PFSK-1 (cell line): Measurements from ENCODE around the gene FMNL1.
A peak's percentile ranks its signal among the peaks of the same experiment; 100 is the strongest.

ENCODE experiments used
- FOXP2 ChIP-seq: optimal IDR thresholded peaks from 2 replicates; pipeline ENCODE3; 2011; ENCODE audit warnings: borderline replicate concordance, control low read depth, inconsistent platforms; ENCODE audit not compliant: insufficient read depth; ENCODE audit errors: extremely low read length, extremely low read depth
- POLR2AphosphoS5 ChIP-seq: IDR thresholded peaks from 2 replicates; pipeline ENCODE4 v1.6.1; 2012; ENCODE audit warnings: low read depth, mild to moderate bottlenecking, control low read depth, low read length, moderate library complexity
- REST ChIP-seq, 2 experiments: IDR thresholded peaks; 2 replicates each; pipeline versions ENCODE4 v1.6.1 to v1.8.0; 2011 to 2012; ENCODE audit warnings: low read depth in 2 of 2, low read length in 2 of 2, control low read depth in 1 of 2, inconsistent platforms in 1 of 2, mild to moderate bottlenecking in 1 of 2, moderate library complexity in 1 of 2; ENCODE audit not compliant: insufficient read depth in 1 of 2
- SIN3A ChIP-seq: IDR thresholded peaks from 2 replicates; pipeline ENCODE4 v1.6.1; 2012; ENCODE audit warnings: mild to moderate bottlenecking, low read length, moderate library complexity, borderline replicate concordance; ENCODE audit not compliant: insufficient read depth
- TAF1 ChIP-seq: IDR thresholded peaks from 2 replicates; pipeline ENCODE4 v1.6.1; 2012; ENCODE audit warnings: low read length, control low read depth, borderline replicate concordance; ENCODE audit not compliant: insufficient read depth

FMNL1 gene

GRCh38 chr17:45228763-45229539, 7.3 kb downstream of the FMNL1 start:
- TF ChIP-seq REST (IDR thresholded peaks at IDR 0.05; ENCODE audit: insufficient read depth in 1 of 2, low read depth in 2 of 2, low read length in 2 of 2) (peak in 1 of 2 experiments; percentile 40; a peak in 1 of 4 replicates), FOXP2 (peak; percentile 73), SIN3A (no peak), POLR2AphosphoS5 (no peak)

GRCh38 chr17:45229681-45230409, 8.2 kb downstream of the FMNL1 start:
- TF ChIP-seq POLR2AphosphoS5 (no peak), TAF1 (no peak), SIN3A (no peak)

GRCh38 chr17:45230410-45230786, 8.7 kb downstream of the FMNL1 start:
- TF ChIP-seq TAF1 (no peak), REST (IDR thresholded peaks at IDR 0.05; ENCODE audit: insufficient read depth in 1 of 2, low read depth in 2 of 2, low read length in 2 of 2) (no peak), SIN3A (no peak), POLR2AphosphoS5 (no peak), FOXP2 (no peak)

GRCh38 chr17:45230787-45231480, 9.2 kb downstream of the FMNL1 start:
- no peak for TF ChIP-seq SIN3A
- TF ChIP-seq FOXP2 = no peak
- TF ChIP-seq TAF1 = no peak
- TF ChIP-seq REST (IDR thresholded peaks at IDR 0.05; ENCODE audit: insufficient read depth in 1 of 2, low read depth in 2 of 2, low read length in 2 of 2) = no peak
- TF ChIP-seq POLR2AphosphoS5 = no peak

GRCh38 chr17:45231481-45232116, 9.9 kb downstream of the FMNL1 start:
- no peak for TF ChIP-seq TAF1
- TF ChIP-seq SIN3A = no peak
- no peak for TF ChIP-seq REST (IDR thresholded peaks at IDR 0.05; ENCODE audit: insufficient read depth in 1 of 2, low read depth in 2 of 2, low read length in 2 of 2)
- no peak for TF ChIP-seq POLR2AphosphoS5
- no peak for TF ChIP-seq FOXP2
